IPS-18c (cell line): ENCODE results near the gene NPR2.

ENCODE experiments used
- H3K4me3 ChIP-seq: 2 replicates; pipeline ENCODE4 v1.7.0; 2013; ENCODE audit warnings: low read depth, mild to moderate bottlenecking, low read length, moderate library complexity; ENCODE audit not compliant: insufficient read depth
- H3K9me3 ChIP-seq: one replicate; pipeline ENCODE4 v1.6.1; 2013; ENCODE audit warnings: mild to moderate bottlenecking, low read length, moderate library complexity; ENCODE audit not compliant: control insufficient read depth, insufficient read depth

NPR2 gene

GRCh38 chr9:35790385-35791296, 750 bp upstream of the NPR2 start:
- Histone ChIP-seq H3K4me3 (peak overlapping the region; percentile 34; the same call in 1 of the 2 replicates), H3K9me3 (no peaks in the 10 kb centered on the region)

- no peak overlapping the region; the same call in 1 of the 2 replicates for H3K4me3 ChIP-seq
- no peaks in the 10 kb centered on the region for H3K9me3 ChIP-seq
Measured at GRCh38 chr9:35792024-35792813, 828 bp downstream of the NPR2 start.

- Histone ChIP-seq H3K4me3 (no peak overlapping the region), H3K9me3 (no peaks in the 10 kb centered on the region)
Measured at GRCh38 chr9:35792826-35793225, 1.4 kb downstream of the NPR2 start.

GRCh38 chr9:35793461-35793860, 2.1 kb downstream of the NPR2 start:
- no peak overlapping the region for H3K4me3 ChIP-seq
- H3K9me3 ChIP-seq, result no peaks in the 10 kb centered on the region

GRCh38 chr9:35795695-35796094, 4.3 kb downstream of the NPR2 start:
- Histone ChIP-seq H3K9me3 (no peaks in the 10 kb centered on the region), H3K4me3 (no peak overlapping the region)

GRCh38 chr9:35797311-35798109, 6.1 kb downstream of the NPR2 start:
- no peak overlapping the region for H3K4me3 ChIP-seq
- no peaks in the 10 kb centered on the region for H3K9me3 ChIP-seq

GRCh38 chr9:35798658-35799374, 7.4 kb downstream of the NPR2 start:
- H3K4me3 ChIP-seq, result no peak overlapping the region
- no peaks in the 10 kb centered on the region for H3K9me3 ChIP-seq

- Histone ChIP-seq H3K9me3 (no peaks in the 10 kb centered on the region), H3K4me3 (no peak overlapping the region)
Measured at GRCh38 chr9:35800530-35800929, 9.1 kb downstream of the NPR2 start.

GRCh38 chr9:35801328-35802128, 10.1 kb downstream of the NPR2 start:
- Histone ChIP-seq H3K4me3 (no peak overlapping the region), H3K9me3 (no peaks in the 10 kb centered on the region)

GRCh38 chr9:35806101-35806500, 14.7 kb downstream of the NPR2 start:
- Histone ChIP-seq H3K9me3 (no peaks in the 10 kb centered on the region), H3K4me3 (no peak overlapping the region)

- Histone ChIP-seq H3K9me3 (no peaks in the 10 kb centered on the region), H3K4me3 (no peak overlapping the region)
Measured at GRCh38 chr9:35808433-35808832, 17.0 kb downstream of the NPR2 start.

- no peak overlapping the region for H3K4me3 ChIP-seq
- H3K9me3 ChIP-seq, result no peaks in the 10 kb centered on the region
Measured at GRCh38 chr9:35810122-35810521, 18.7 kb downstream of the NPR2 start.

GRCh38 chr9:35811381-35812024, 20.1 kb downstream of the NPR2 start:
- Histone ChIP-seq H3K4me3 (peak overlapping the region; percentile 58), H3K9me3 (no peaks in the 10 kb centered on the region)

GRCh38 chr9:35812025-35812602, 20.7 kb downstream of the NPR2 start, which contains the start of gene SPAG8:
TSS of gene SPAG8 (minus strand) at chr9:35812262. CDS start at chr9:35812147, 115 bp downstream.
- Histone ChIP-seq H3K9me3 (no peaks in the 10 kb centered on the region), H3K4me3 (peak within 1 kb of the TSS; percentile 58)

- Histone ChIP-seq H3K4me3 (peak overlapping the region; percentile 94; the same call in 1 of the 2 replicates), H3K9me3 (no peaks in the 10 kb centered on the region)
Measured at GRCh38 chr9:35813434-35814105, 22.2 kb downstream of the NPR2 start.
